K562 (cell line): ENCODE results near the gene SGIP1. TPM values are rescaled to one million over a fixed set of nuclear protein-coding genes. Genes with fewer than 3 reads are reported as not detected.

Source experiments
- CTBP1 ChIP-seq: fragments of 450-650 bp; IDR thresholded peaks from 2 replicates; pipeline ENCODE4 v1.6.1; 2016; ENCODE audit warnings: borderline replicate concordance
- DPF2 ChIP-seq: fragments of 450-650 bp; IDR thresholded peaks from 2 replicates; pipeline ENCODE4 v1.6.1; 2016
- NONO ChIP-seq, 2 experiments: fragments of 200-400 bp in 1 of 2; fragments of 450-650 bp in 1 of 2; formaldehyde crosslinking in 1 of 2; IDR thresholded peaks; 2 replicates each; pipeline ENCODE4 v1.6.1; 2017; ENCODE audit warnings: low read depth in 2 of 2, mild to moderate bottlenecking in 2 of 2, moderate library complexity in 2 of 2, low read length in 1 of 2
- SMAD1 ChIP-seq: fragments of 150-350 bp; IDR thresholded peaks from 2 replicates; pipeline ENCODE4 v1.6.1; 2014; ENCODE audit warnings: low read length, low read depth; ENCODE audit not compliant: partially characterized antibody
- SMARCC2 ChIP-seq: fragments of 450-650 bp; IDR thresholded peaks from 2 replicates; pipeline ENCODE4 v1.6.1; 2017; ENCODE audit warnings: antibody characterized with exemption, moderate library complexity, mild to moderate bottlenecking, low read depth
- WHSC1 ChIP-seq: IDR thresholded peaks from one replicate; pipeline ENCODE4 v1.6.1; 2012; ENCODE audit warnings: low read length, control low read depth, inconsistent platforms
- XRCC4 ChIP-seq: IDR thresholded peaks from one replicate; pipeline ENCODE4 v1.6.1; 2011; ENCODE audit not compliant: insufficient read depth, insufficient read length; ENCODE audit errors: extremely low read depth
- ZBTB7A ChIP-seq: IDR thresholded peaks from 2 replicates; pipeline ENCODE4 v1.6.1; 2011; ENCODE audit warnings: low read depth, mild to moderate bottlenecking, low read length, moderate library complexity, borderline replicate concordance; ENCODE audit not compliant: control insufficient read depth
- polyA plus RNA-seq, 8 experiments: library from polyadenylated mRNA; depleted of rRNA in 4 of 8; stranded (reverse) in 5 of 8; unstranded in 3 of 8; fragments of >200 nt; fragmentation: Nextera tagmentation in 2 of 8; fragmentation: Illumina TruSeq in 1 of 8; extraction: Ambion mirVana in 2 of 8; extraction: Trizol in 1 of 8; gene quantifications; 2 replicates each; pipeline versions ENCODE4 v1.2.1 to v1.2.3, GENCODE V29; 2011 to 2014; ENCODE audit warnings: inconsistent platforms in 1 of 8, missing spikeins in 1 of 8
- total RNA-seq, 7 experiments: library from RNA; depleted of rRNA in 6 of 7; stranded (reverse); fragments of >200 nt in 6 of 7; fragmentation: Illumina TruSeq in 2 of 7; extraction: Trizol in 2 of 7; gene quantifications; 2 replicates each; pipeline versions ENCODE4 v1.2.1 to v1.2.3, GENCODE V29; 2011 to 2021; ENCODE audit warnings: low replicate concordance in 1 of 7
- TF ChIP-seq, protein P1 (sequence below): fragments of 450-650 bp; IDR thresholded peaks from 2 replicates; pipeline ENCODE4 v1.7.1; 2018; ENCODE audit warnings: mild to moderate bottlenecking, low read depth; ENCODE audit not compliant: partially characterized antibody
- TF ChIP-seq, protein P2 (sequence below): fragments of 450-650 bp; IDR thresholded peaks from 2 replicates; pipeline ENCODE4 v1.6.1; 2016; ENCODE audit warnings: low read depth, mild to moderate bottlenecking, moderate library complexity
- TF ChIP-seq, protein P3 (sequence below): fragments of 250-450 bp; sonication (Bioruptor Pico); IDR thresholded peaks from 2 replicates; pipeline ENCODE4 v1.4.0; 2020

Gene SGIP1
- total and polyA plus RNA-seq, 9 of the 15 experiments (the other 6 are each of a cell fraction or from before 2014, with no cell fraction given) = 0.07 to 0.35 TPM; not detected in 7

DNA sequence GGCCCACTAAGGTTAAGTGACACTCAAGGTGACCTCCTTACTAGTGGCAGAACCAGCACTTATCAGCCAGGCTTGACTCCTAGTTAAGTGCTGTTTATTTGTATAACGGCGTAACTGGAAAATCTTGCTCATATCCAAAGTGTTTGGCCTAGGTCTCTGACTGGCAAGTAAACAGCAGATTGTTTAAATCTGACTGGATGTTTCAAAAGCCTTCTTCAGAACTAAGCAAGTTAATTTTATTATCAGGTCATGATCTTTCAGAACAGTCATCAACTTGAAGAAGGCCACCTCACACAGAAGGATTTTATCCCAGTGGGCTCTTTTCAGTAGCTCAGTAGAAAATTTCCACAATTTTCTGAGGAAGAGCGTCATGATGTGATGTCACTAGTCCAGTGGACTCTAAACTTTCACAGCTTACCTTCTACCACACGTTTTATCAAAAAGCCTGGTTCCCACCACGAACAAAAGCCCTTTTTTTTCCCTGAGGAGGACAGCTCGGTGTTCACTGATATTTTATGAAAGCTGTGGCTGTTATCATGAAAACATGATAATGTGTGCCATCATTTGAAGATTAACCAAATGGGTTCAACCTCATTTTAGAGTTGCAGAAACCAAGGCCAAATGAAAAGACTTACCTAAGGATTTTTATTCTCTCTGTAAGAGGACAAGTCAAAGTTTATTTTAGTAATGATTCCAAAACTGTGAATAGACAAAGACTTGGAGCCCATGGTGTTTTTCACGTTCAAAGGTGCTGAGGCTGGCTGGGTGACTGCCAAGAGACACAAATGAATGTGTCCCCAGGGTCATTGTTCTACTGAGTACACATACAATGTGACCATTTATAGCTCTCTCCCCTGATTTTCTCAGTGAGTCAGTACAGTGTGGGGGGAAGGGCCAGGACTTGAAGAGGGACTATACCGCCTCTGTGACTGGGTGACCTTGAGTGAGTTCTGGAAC is 9.1 kb downstream of the SGIP1 start (continued):
- TF ChIP-seq, protein P1, sequence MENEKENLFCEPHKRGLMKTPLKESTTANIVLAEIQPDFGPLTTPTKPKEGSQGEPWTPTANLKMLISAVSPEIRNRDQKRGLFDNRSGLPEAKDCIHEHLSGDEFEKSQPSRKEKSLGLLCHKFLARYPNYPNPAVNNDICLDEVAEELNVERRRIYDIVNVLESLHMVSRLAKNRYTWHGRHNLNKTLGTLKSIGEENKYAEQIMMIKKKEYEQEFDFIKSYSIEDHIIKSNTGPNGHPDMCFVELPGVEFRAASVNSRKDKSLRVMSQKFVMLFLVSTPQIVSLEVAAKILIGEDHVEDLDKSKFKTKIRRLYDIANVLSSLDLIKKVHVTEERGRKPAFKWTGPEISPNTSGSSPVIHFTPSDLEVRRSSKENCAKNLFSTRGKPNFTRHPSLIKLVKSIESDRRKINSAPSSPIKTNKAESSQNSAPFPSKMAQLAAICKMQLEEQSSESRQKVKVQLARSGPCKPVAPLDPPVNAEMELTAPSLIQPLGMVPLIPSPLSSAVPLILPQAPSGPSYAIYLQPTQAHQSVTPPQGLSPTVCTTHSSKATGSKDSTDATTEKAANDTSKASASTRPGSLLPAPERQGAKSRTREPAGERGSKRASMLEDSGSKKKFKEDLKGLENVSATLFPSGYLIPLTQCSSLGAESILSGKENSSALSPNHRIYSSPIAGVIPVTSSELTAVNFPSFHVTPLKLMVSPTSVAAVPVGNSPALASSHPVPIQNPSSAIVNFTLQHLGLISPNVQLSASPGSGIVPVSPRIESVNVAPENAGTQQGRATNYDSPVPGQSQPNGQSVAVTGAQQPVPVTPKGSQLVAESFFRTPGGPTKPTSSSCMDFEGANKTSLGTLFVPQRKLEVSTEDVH = no peak
- TF ChIP-seq, protein P2, sequence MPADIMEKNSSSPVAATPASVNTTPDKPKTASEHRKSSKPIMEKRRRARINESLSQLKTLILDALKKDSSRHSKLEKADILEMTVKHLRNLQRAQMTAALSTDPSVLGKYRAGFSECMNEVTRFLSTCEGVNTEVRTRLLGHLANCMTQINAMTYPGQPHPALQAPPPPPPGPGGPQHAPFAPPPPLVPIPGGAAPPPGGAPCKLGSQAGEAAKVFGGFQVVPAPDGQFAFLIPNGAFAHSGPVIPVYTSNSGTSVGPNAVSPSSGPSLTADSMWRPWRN = no peak
- TF ChIP-seq ZBTB7A = no peak
- no peak for TF ChIP-seq NONO (IDR thresholded peaks at IDR 0.05; ENCODE audit: low read depth in 2 of 2, low read length in 1 of 2)
- no peak for TF ChIP-seq XRCC4
- no peak for TF ChIP-seq DPF2
- no peak for TF ChIP-seq SMARCC2
- TF ChIP-seq WHSC1 = no peak
- TF ChIP-seq, protein P3, sequence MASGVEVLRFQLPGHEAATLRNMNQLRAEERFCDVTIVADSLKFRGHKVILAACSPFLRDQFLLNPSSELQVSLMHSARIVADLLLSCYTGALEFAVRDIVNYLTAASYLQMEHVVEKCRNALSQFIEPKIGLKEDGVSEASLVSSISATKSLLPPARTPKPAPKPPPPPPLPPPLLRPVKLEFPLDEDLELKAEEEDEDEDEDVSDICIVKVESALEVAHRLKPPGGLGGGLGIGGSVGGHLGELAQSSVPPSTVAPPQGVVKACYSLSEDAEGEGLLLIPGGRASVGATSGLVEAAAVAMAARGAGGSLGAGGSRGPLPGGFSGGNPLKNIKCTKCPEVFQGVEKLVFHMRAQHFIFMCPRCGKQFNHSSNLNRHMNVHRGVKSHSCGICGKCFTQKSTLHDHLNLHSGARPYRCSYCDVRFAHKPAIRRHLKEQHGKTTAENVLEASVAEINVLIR = no peak
- no peak for TF ChIP-seq SMAD1
- no peak for TF ChIP-seq CTBP1
- TF ChIP-seq, all 486 proteins: peak for 0
